ENCODE data around the gene IL10.
A peak's percentile ranks its signal among the peaks of the same experiment; 100 is the strongest.

Gene IL10

DNA sequence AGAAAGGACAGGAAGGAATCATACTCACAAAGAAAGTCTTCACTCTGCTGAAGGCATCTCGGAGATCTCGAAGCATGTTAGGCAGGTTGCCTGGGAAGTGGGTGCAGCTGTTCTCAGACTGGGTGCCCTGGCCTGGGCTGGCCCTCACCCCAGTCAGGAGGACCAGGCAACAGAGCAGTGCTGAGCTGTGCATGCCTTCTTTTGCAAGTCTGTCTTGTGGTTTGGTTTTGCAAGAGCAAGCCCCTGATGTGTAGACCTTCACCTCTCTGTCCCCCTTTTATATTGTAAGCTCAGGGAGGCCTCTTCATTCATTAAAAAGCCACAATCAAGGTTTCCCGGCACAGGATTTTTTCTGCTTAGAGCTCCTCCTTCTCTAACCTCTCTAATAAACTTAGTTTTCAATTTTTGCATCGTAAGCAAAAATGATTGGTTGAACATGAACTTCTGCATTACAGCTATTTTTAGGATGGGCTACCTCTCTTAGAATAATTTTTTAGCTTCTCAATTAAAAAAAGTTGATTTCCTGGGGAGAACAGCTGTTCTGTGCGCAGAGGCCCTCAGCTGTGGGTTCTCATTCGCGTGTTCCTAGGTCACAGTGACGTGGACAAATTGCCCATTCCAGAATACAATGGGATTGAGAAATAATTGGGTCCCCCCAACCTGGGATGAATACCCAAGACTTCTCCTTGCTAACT lies at the start of gene IL10:
Gene IL10, minus strand, starts transcription at position 252 of the 695 bp plus-strand sequence. Its CDS starts 59 bp downstream, at position 193.
- H3K27me3 ChIP-seq (replicated peaks; ENCODE audit: control insufficient read depth, insufficient read depth, low read length) = peaks cover 27% of the 10 kb centered on the region
- H3K9ac ChIP-seq (ENCODE audit: low read length) = no peak within 1 kb of the TSS
- H3K36me3 ChIP-seq (ENCODE audit: control insufficient read depth, insufficient read depth, low read length, severe bottlenecking) = no peaks in the 10 kb centered on the region
- no peak for DNase-seq (ENCODE audit: low read depth)
- H3K9me3 ChIP-seq (ENCODE audit: control insufficient read depth, low read length) = no peaks in the 10 kb centered on the region
- peaks cover 7% of the 10 kb centered on the region for H3K4me1 ChIP-seq (ENCODE audit: control insufficient read depth, insufficient read depth, low read length)
- no peak within 1 kb of the TSS for H3K4me3 ChIP-seq (ENCODE audit: low read length)

DNA sequence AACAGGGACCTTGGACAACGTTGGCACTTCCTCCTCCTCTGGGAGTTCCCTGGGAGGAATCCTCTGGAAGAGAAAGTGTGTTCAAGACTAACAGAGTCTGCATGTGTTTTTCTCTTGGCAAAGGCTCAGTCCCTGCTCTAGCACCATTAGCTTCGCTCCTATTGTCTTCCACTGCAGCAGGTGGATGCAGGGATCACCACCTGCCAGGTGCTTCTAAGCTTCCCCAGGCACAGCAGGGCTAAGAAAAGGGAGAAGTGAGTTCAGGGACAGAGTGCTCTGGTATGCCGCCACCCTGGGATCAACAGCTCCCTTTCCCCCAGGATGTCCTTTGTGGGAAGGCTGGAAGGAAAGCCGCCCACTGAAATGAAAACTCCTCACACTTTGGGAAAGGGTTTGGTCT lies 49.2 kb upstream of the IL10 start:
- H3K27me3 ChIP-seq (replicated peaks; ENCODE audit: control insufficient read depth, insufficient read depth, low read length) = no peaks in the 10 kb centered on the region
- DNase-seq (ENCODE audit: low read depth) = no peak
- H3K4me3 ChIP-seq (ENCODE audit: low read length) = no peak overlapping the region
- no peak overlapping the region for H3K9ac ChIP-seq (ENCODE audit: low read length)
- no peaks in the 10 kb centered on the region for H3K36me3 ChIP-seq (ENCODE audit: control insufficient read depth, insufficient read depth, low read length, severe bottlenecking)
- peaks cover 18% of the 10 kb centered on the region for H3K4me1 ChIP-seq (ENCODE audit: control insufficient read depth, insufficient read depth, low read length)
- no peaks in the 10 kb centered on the region for H3K9me3 ChIP-seq (ENCODE audit: control insufficient read depth, low read length)

DNA sequence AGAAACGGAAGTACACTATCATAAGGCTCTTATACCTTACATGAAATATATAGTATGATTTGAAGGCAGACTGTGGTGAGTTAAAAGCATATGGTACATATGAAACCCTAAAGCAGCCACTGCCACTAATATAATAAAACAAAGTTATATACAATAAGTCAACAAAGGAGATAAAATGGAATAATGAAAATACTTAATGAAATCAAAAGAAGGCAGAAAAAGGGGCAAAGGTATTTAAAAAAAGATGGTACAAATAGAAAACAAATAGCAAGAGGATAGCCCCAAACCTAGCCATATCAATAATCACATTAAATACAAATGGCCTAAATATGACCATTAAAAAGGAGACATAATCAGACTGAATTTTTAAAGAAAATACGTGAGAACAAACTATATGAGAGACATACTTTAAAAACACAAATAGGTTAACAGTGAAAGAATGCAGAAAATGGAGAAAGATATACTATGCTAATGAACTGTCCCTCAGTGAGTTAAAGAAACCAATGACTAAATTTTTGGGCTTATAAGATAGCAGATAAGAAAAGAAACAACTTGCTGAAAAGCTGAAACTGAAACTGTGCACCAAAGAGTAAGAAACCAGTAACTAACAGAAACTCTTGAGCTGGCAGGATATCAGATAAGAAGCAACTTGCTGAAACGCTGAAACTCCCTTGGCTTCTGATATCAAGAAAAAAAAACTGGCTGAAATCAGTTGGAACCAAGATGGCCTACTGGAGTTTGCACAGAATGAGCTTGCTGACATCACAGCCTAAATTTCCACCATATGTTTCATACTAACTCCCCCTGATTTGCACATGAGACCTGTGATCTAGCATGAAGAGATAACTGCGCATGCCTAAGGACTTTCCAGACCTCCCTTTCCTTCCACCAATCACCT lies 44.3 kb upstream of the IL10 start:
- H3K9ac ChIP-seq (ENCODE audit: low read length) = no peak overlapping the region

DNA sequence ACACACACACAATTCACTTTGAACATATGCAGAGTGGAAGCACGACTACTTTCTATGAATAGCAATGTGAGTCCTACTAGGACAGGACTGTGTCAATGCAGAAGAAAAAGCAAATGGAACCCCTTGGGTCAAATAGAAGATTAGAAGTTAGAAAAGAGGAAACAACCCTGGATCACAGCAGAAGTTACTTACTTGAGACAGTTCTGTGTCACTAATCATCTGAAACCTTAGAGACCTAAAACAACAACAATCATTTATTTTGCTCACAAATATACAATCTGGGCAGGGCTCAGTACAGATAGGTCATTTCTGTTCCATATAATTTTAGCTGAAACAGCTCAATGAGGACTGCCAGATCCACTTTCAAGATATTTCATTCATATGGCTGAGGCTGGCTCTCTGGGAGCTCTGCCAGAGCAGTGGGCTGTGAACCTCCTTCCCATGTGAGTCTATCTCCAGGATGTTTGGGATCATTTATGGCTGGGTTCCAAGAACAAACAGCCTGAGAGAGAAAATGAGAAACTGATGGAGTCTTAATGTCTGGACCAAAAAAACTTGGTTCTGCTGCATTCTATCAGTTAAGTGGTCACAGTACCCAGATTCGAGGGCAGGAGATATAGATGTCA lies 42.5 kb upstream of the IL10 start:
- Histone ChIP-seq H3K9ac (ENCODE audit: low read length) (no peak overlapping the region), H3K4me1 (ENCODE audit: control insufficient read depth, insufficient read depth, low read length) (peaks cover 10% of the 10 kb centered on the region), H3K36me3 (ENCODE audit: control insufficient read depth, insufficient read depth, low read length, severe bottlenecking) (no peaks in the 10 kb centered on the region), H3K9me3 (ENCODE audit: control insufficient read depth, low read length) (peaks cover 5% of the 10 kb centered on the region), H3K4me3 (ENCODE audit: low read length) (no peak overlapping the region), H3K27me3 (replicated peaks; ENCODE audit: control insufficient read depth, insufficient read depth, low read length) (no peaks in the 10 kb centered on the region)
- DNase-seq (ENCODE audit: low read depth) = peak; percentile 61

More for the DNA sequence above, 44.3 kb upstream of the IL10 start:
- Histone ChIP-seq H3K36me3 (ENCODE audit: control insufficient read depth, insufficient read depth, low read length, severe bottlenecking) (no peaks in the 10 kb centered on the region), H3K27me3 (replicated peaks; ENCODE audit: control insufficient read depth, insufficient read depth, low read length) (no peaks in the 10 kb centered on the region), H3K4me1 (ENCODE audit: control insufficient read depth, insufficient read depth, low read length) (peaks cover 10% of the 10 kb centered on the region), H3K4me3 (ENCODE audit: low read length) (peak overlapping the region; percentile 37), H3K9me3 (ENCODE audit: control insufficient read depth, low read length) (peaks cover 5% of the 10 kb centered on the region)
- DNase-seq (ENCODE audit: low read depth) = peak; percentile 20

DNA sequence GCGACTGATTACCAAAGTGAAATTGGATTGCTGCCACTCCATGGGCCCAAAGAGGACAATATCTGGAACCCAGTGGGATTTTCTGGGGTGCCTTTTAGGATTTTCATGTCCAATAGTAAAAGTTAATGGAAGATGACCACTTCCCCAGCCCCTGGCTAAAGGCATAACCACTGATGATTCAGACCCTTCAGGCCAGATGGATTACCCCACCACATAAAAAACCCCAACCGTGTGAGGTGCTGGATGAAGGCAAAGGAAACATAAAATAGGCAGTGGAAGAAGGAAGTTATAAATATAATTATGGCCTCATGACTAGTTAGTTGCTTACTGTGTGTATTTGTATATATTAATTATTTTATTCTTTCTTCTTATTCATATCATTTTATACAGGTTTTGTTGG lies 40.2 kb upstream of the IL10 start:
- DNase-seq (ENCODE audit: low read depth) = no peak
- peaks cover 5% of the 10 kb centered on the region for H3K9me3 ChIP-seq (ENCODE audit: control insufficient read depth, low read length)
- peaks cover 10% of the 10 kb centered on the region for H3K4me1 ChIP-seq (ENCODE audit: control insufficient read depth, insufficient read depth, low read length)
- H3K27me3 ChIP-seq (replicated peaks; ENCODE audit: control insufficient read depth, insufficient read depth, low read length) = no peaks in the 10 kb centered on the region
- no peaks in the 10 kb centered on the region for H3K36me3 ChIP-seq (ENCODE audit: control insufficient read depth, insufficient read depth, low read length, severe bottlenecking)
- H3K4me3 ChIP-seq (ENCODE audit: low read length) = no peak overlapping the region
- H3K9ac ChIP-seq (ENCODE audit: low read length) = no peak overlapping the region

DNA sequence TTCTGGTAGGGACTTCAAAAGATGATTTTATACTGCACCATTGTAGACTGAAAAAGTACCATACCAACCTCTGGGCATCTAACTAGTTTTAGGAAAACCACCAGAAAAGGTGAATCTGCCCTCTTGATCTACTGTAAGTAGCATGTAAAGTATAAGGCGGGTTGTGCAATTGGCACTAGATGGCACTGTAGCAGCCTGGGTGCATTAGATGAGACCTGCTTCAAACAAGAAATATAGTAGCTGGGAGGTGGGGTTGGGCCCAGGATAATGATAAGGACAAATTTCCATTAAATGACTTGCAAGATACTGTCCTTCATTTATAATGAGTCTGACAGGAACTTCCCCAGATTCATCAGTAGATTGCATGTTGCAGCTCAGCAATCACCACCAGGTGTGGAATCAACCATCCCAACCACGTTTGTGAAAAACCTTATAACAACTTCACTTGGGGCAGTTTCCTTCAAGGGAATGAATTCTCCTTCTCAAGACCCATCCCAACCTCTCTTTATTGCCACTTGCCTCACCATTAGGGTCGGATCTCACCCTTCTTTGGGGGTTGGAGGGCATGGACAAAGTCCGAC lies 37.3 kb upstream of the IL10 start:
- no peak overlapping the region for H3K4me3 ChIP-seq (ENCODE audit: low read length)
- H3K4me1 ChIP-seq (ENCODE audit: control insufficient read depth, insufficient read depth, low read length) = no peaks in the 10 kb centered on the region
- no peaks in the 10 kb centered on the region for H3K36me3 ChIP-seq (ENCODE audit: control insufficient read depth, insufficient read depth, low read length, severe bottlenecking)
- H3K9me3 ChIP-seq (ENCODE audit: control insufficient read depth, low read length) = peaks cover 5% of the 10 kb centered on the region
- peak; percentile 53 for DNase-seq (ENCODE audit: low read depth)
- no peak overlapping the region for H3K9ac ChIP-seq (ENCODE audit: low read length)
- no peaks in the 10 kb centered on the region for H3K27me3 ChIP-seq (replicated peaks; ENCODE audit: control insufficient read depth, insufficient read depth, low read length)

DNA sequence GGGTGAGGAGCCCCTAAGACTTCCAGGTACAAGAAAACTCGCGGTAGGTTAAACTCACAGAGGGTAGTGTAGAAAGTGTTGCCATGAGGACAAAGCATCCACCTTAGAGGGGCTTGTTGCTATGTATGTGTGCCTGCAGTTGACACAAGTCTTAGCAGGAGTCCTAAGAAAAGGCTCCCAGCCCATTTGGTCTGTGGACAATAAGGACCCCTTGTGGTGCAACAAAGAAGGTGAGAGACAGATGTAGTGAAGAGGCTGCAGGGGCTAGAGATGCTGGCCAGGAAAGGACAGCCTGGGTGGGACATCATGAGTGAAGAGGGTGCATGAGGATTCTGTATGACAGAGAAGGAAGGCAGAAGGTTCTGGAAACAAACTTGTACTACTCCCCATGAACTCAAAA lies 36.3 kb upstream of the IL10 start:
- Histone ChIP-seq H3K36me3 (ENCODE audit: control insufficient read depth, insufficient read depth, low read length, severe bottlenecking) (no peaks in the 10 kb centered on the region), H3K4me3 (ENCODE audit: low read length) (no peak overlapping the region), H3K9me3 (ENCODE audit: control insufficient read depth, low read length) (peaks cover 5% of the 10 kb centered on the region), H3K9ac (ENCODE audit: low read length) (no peak overlapping the region), H3K27me3 (replicated peaks; ENCODE audit: control insufficient read depth, insufficient read depth, low read length) (no peaks in the 10 kb centered on the region), H3K4me1 (ENCODE audit: control insufficient read depth, insufficient read depth, low read length) (no peaks in the 10 kb centered on the region)
- peak; percentile 34 for DNase-seq (ENCODE audit: low read depth)

DNA sequence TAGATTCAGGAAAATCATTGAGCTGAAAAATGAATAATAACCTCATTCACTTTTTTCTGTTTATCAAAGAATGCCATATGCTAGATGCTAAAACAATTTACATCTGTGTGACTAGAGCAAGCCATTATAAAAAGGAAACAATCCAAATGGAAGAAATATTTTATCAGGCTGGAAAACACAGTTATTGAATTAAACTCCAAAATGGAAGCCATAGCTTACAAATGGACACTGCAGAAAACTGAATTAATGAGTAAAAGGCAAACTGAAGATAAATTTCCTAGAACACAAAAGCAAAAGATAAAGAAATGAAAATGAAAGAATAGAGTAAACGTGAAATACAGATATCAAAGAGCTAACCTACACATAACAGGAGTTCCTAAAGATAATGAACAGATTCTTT lies 33.1 kb upstream of the IL10 start:
- Histone ChIP-seq H3K4me3 (ENCODE audit: low read length) (no peak overlapping the region), H3K27me3 (replicated peaks; ENCODE audit: control insufficient read depth, insufficient read depth, low read length) (no peaks in the 10 kb centered on the region), H3K9me3 (ENCODE audit: control insufficient read depth, low read length) (no peaks in the 10 kb centered on the region), H3K36me3 (ENCODE audit: control insufficient read depth, insufficient read depth, low read length, severe bottlenecking) (no peaks in the 10 kb centered on the region), H3K9ac (ENCODE audit: low read length) (no peak overlapping the region), H3K4me1 (ENCODE audit: control insufficient read depth, insufficient read depth, low read length) (peaks cover 4% of the 10 kb centered on the region)
- DNase-seq (ENCODE audit: low read depth) = no peak

DNA sequence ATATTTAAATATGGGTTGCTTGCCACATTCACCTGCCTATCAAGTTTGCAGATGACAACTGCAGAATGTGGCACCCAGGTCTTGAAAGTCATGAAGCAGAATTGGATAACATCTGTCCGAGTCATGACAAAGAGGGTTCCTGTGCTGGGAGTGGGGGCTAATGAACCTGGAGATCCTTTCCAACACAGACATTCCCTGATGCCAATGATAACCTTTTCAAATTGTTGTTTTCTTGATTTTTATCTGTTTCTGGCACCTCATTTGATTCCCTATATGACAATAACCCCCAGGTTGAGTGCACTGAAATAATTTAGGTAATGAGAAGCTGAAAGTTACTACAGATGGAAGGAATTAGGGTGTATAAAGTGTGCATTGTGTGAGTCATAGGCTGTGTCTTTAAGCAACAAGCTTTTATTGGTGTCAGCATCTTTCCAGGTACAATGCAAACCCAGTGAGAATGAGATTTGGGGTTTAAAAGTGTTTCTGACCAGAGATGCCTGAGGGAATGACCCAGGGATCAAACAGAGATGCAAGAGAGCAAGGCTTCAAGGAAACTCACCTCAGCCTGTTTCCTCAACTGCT lies 32.0 kb upstream of the IL10 start:
- Histone ChIP-seq H3K4me3 (ENCODE audit: low read length) (no peak overlapping the region), H3K4me1 (ENCODE audit: control insufficient read depth, insufficient read depth, low read length) (peaks cover 4% of the 10 kb centered on the region), H3K36me3 (ENCODE audit: control insufficient read depth, insufficient read depth, low read length, severe bottlenecking) (no peaks in the 10 kb centered on the region), H3K27me3 (replicated peaks; ENCODE audit: control insufficient read depth, insufficient read depth, low read length) (no peaks in the 10 kb centered on the region), H3K9ac (ENCODE audit: low read length) (no peak overlapping the region), H3K9me3 (ENCODE audit: control insufficient read depth, low read length) (no peaks in the 10 kb centered on the region)
- DNase-seq (ENCODE audit: low read depth) = no peak

DNA sequence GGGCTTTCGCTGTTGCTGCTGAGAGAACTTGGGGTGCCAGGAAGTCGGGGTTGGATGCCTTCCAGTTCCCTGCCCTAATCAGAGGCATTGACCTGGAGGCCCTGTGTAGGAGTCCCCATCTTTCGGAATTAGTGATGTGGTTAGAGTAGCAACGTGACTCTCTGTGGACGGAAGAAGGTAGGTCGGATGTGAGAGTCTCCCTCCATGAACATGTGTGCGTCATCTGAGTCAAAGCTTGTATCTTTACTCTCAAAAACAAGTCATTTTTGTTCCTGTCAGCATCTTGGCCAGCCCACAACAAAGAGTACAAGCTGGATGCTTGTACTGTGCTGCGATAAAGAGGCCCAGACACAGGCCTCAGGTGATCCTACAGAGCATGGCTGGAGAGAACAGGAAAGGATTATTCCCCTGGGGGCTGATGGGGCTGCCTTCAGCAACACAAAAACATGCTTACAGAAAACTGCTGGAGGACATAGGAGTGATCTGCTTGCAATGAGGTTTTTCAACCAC lies 31.0 kb upstream of the IL10 start:
- Histone ChIP-seq H3K9ac (ENCODE audit: low read length) (no peak overlapping the region), H3K4me1 (ENCODE audit: control insufficient read depth, insufficient read depth, low read length) (peaks cover 4% of the 10 kb centered on the region), H3K36me3 (ENCODE audit: control insufficient read depth, insufficient read depth, low read length, severe bottlenecking) (no peaks in the 10 kb centered on the region), H3K4me3 (ENCODE audit: low read length) (no peak overlapping the region), H3K9me3 (ENCODE audit: control insufficient read depth, low read length) (no peaks in the 10 kb centered on the region), H3K27me3 (replicated peaks; ENCODE audit: control insufficient read depth, insufficient read depth, low read length) (no peaks in the 10 kb centered on the region)
- DNase-seq (ENCODE audit: low read depth) = no peak
